Esophagus muscularis mucosa (tissue), 3 donors: ENCODE results near the gene AAGAB.

Source experiments
- POLR2AphosphoS5 ChIP-seq, 2 donors: sonication (generic); formaldehyde crosslinking; IDR thresholded peaks; one replicate each; pipeline ENCODE4 v1.6.1; 2017; ENCODE audit warnings: antibody characterized with exemption in 2 of 2
- TF ChIP-seq, protein P1 (sequence below), 3 experiments: fragments of 200-600 bp in 2 of 3; fragments of 450-650 bp in 1 of 3; sonication (generic) in 2 of 3; IDR thresholded peaks; one replicate each; pipeline ENCODE4 v1.5.1; 2017 to 2019; ENCODE audit warnings: antibody characterized with exemption in 3 of 3, mild to moderate bottlenecking in 2 of 3, moderate library complexity in 1 of 3

DNA sequence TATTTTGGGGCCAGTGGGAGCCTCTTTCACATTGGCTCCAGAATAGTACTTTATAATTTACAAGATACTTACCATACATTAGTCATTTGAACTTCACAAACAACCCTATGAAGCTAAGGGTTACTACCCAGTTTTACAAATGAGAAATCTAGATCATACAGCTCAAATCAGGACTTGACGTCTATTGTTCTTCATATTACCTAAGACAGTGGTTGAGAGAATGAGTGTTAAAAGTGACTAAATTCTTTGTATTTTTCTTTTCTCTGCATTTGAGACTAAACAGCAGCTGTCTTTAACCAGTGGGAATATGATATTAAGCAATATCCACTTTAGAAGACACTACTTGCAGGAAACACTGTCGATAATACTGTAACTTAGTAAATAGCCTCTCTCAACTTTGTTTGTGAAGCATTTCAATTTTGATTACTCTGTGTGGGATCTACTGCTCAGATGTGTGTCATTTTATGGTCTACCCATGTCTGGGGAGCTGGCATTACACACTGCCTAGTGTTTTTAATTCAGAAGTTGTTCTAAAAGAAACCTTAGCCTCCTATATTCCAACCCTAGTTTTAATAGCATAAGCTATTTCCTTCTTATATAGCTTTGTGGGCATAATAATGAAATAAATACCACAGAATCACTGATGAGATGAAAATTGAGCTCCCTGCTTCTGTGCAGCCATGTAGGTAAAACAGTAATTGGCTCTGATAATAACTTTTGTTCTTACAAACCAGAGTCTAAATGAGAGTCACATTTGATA lies 46.0 kb upstream of the AAGAB start:
- TF ChIP-seq, protein P1, sequence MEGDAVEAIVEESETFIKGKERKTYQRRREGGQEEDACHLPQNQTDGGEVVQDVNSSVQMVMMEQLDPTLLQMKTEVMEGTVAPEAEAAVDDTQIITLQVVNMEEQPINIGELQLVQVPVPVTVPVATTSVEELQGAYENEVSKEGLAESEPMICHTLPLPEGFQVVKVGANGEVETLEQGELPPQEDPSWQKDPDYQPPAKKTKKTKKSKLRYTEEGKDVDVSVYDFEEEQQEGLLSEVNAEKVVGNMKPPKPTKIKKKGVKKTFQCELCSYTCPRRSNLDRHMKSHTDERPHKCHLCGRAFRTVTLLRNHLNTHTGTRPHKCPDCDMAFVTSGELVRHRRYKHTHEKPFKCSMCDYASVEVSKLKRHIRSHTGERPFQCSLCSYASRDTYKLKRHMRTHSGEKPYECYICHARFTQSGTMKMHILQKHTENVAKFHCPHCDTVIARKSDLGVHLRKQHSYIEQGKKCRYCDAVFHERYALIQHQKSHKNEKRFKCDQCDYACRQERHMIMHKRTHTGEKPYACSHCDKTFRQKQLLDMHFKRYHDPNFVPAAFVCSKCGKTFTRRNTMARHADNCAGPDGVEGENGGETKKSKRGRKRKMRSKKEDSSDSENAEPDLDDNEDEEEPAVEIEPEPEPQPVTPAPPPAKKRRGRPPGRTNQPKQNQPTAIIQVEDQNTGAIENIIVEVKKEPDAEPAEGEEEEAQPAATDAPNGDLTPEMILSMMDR (IDR thresholded peaks at IDR 0.05) = no peak
- TF ChIP-seq POLR2AphosphoS5 (IDR thresholded peaks at IDR 0.05) = no peak
